PFSK-1 (cell line): ENCODE results near the gene TIMP4.

Experiments used
- FOXP2 ChIP-seq: optimal IDR thresholded peaks from 2 replicates; pipeline ENCODE3; 2011; ENCODE audit warnings: borderline replicate concordance, control low read depth, inconsistent platforms; ENCODE audit not compliant: insufficient read depth; ENCODE audit errors: extremely low read length, extremely low read depth
- POLR2AphosphoS5 ChIP-seq: IDR thresholded peaks from 2 replicates; pipeline ENCODE4 v1.6.1; 2012; ENCODE audit warnings: low read depth, mild to moderate bottlenecking, control low read depth, low read length, moderate library complexity
- SIN3A ChIP-seq: IDR thresholded peaks from 2 replicates; pipeline ENCODE4 v1.6.1; 2012; ENCODE audit warnings: mild to moderate bottlenecking, low read length, moderate library complexity, borderline replicate concordance; ENCODE audit not compliant: insufficient read depth
- TAF1 ChIP-seq: IDR thresholded peaks from 2 replicates; pipeline ENCODE4 v1.6.1; 2012; ENCODE audit warnings: low read length, control low read depth, borderline replicate concordance; ENCODE audit not compliant: insufficient read depth
- TF ChIP-seq, protein P1 (sequence below), 2 experiments: IDR thresholded peaks; 2 replicates each; pipeline versions ENCODE4 v1.6.1 to v1.8.0; 2011 to 2012; ENCODE audit warnings: low read depth in 2 of 2, low read length in 2 of 2, control low read depth in 1 of 2, inconsistent platforms in 1 of 2, mild to moderate bottlenecking in 1 of 2, moderate library complexity in 1 of 2; ENCODE audit not compliant: insufficient read depth in 1 of 2

TIMP4 gene

DNA sequence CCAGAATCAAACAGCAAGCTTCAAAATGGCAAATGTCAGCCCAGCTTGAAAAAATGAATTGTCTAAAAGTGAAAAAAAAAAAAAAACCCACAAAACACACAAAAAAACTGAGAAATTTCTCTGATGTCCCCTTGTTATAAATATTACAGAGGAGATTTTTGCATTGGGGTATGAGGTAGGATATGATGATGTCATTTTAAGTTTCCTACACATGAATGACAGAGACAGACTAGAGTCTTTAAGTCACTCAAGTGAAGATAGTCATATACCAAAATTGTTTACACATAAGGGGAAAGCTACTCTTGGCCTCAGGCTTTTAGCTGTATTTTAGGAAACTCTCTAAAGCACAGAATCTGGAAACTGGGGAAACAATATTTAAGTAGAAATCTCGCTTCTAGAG lies 32.9 kb downstream of the TIMP4 start:
- TF ChIP-seq POLR2AphosphoS5 (no peak), FOXP2 (no peak), TAF1 (no peak), SIN3A (no peak)
- TF ChIP-seq, protein P1, sequence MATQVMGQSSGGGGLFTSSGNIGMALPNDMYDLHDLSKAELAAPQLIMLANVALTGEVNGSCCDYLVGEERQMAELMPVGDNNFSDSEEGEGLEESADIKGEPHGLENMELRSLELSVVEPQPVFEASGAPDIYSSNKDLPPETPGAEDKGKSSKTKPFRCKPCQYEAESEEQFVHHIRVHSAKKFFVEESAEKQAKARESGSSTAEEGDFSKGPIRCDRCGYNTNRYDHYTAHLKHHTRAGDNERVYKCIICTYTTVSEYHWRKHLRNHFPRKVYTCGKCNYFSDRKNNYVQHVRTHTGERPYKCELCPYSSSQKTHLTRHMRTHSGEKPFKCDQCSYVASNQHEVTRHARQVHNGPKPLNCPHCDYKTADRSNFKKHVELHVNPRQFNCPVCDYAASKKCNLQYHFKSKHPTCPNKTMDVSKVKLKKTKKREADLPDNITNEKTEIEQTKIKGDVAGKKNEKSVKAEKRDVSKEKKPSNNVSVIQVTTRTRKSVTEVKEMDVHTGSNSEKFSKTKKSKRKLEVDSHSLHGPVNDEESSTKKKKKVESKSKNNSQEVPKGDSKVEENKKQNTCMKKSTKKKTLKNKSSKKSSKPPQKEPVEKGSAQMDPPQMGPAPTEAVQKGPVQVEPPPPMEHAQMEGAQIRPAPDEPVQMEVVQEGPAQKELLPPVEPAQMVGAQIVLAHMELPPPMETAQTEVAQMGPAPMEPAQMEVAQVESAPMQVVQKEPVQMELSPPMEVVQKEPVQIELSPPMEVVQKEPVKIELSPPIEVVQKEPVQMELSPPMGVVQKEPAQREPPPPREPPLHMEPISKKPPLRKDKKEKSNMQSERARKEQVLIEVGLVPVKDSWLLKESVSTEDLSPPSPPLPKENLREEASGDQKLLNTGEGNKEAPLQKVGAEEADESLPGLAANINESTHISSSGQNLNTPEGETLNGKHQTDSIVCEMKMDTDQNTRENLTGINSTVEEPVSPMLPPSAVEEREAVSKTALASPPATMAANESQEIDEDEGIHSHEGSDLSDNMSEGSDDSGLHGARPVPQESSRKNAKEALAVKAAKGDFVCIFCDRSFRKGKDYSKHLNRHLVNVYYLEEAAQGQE (IDR thresholded peaks at IDR 0.05; ENCODE audit: insufficient read depth in 1 of 2, low read depth in 2 of 2, low read length in 2 of 2) = no peak

DNA sequence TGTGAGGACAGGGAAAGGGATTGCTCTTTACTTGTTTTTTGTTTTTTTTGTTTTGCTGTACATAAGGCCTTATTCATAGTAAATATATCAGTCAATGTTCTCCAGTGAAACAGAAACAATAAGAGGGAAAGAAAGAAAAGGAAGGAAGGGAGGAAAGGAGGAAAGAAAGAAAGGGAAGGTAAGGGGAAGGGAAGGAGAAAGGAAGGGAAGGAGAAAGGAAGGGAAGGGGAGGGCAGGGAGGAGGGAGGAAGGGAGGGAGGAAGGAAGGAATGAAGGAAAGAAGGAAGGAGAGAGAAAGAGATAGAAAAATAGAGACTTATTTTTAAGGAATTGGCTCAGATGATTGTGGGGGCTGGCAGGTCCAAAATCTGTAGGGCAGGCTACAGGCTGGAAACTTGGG lies 37.2 kb downstream of the TIMP4 start:
- TF ChIP-seq POLR2AphosphoS5 (no peak), FOXP2 (no peak), SIN3A (no peak), TAF1 (no peak)
- TF ChIP-seq, protein P1 (IDR thresholded peaks at IDR 0.05; ENCODE audit: insufficient read depth in 1 of 2, low read depth in 2 of 2, low read length in 2 of 2) = no peak

DNA sequence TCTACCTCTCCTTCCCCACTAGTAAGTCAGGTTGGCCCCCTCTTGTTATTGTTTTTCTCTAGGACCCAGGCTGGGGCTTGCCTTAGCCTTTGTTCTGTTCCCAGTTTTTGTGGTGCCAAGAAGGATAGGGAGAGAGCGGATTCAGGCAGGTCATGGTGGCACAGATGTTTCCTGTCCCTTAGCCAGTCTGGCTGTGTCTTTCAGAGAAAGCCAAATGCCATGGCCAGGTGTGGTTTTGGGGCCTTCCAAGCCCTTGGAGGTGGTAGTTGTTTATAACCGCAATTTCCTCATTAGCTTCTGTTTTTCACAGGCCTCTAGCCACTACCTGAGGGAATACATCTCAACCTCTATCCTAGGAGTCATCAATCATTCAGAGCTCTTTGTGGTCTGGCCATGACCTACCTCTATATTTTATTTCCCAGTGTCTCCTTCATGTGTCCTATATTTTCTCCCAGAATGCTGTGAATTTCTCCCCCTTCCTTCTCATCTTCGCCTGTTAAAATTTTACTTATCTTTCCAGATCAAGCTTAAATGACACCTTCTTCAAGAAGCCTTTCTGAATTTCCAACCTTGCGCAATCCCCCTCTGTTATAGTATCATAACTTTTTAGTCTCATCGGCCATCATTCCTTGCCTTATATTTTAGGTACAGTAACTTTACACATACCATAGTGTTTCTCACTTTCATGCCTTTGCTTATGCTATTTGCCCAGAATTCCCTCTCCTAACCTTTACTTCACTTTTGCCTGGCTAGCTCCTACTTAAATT lies 38.2 kb downstream of the TIMP4 start:
- TF ChIP-seq FOXP2 (no peak), POLR2AphosphoS5 (no peak), SIN3A (no peak), TAF1 (no peak)
- TF ChIP-seq, protein P1 (IDR thresholded peaks at IDR 0.05; ENCODE audit: insufficient read depth in 1 of 2, low read depth in 2 of 2, low read length in 2 of 2) = no peak

DNA sequence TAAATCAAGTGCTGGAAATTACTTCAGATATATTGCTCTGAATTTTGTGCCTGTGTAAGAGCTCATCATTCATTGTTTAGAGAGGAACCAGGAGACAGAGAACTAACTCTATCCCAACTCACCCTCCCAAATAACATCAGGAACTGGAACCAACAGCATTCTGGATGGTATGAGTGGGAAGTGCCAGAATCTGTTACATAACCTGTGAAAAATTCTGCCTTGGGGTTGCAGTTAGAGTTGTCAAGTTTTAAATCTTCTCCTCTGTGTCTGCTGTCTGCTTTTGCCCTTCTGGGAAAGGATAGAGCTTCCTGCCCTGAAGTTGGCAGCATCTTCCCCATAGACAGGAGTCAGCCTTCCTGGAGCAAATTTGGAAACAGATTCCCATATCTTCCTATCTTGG lies 41.2 kb downstream of the TIMP4 start:
- no peak for TF ChIP-seq FOXP2
- TF ChIP-seq TAF1 = no peak
- TF ChIP-seq POLR2AphosphoS5 = no peak
- no peak for TF ChIP-seq SIN3A
- TF ChIP-seq, protein P1 (IDR thresholded peaks at IDR 0.05; ENCODE audit: insufficient read depth in 1 of 2, low read depth in 2 of 2, low read length in 2 of 2) = no peak

DNA sequence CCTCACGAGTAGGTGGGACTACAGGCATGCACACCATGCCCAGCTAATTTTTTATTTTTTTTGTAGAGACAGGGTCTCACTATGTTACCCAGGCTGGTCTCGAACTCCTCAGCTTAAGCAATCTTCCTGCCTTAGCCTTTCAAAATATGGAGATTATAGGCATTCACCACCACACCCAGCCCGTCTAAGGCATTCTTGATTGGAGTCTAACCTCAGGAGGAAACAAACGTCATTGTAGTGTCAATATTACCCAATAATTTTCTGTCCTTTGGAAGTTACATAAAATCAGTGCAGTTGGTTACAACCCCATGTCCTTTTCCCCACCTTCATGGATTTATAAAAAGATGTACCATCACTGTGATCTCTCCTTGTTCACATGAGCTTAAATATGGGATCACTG lies 41.8 kb downstream of the TIMP4 start:
- no peak for TF ChIP-seq TAF1
- no peak for TF ChIP-seq SIN3A
- no peak for TF ChIP-seq FOXP2
- TF ChIP-seq, protein P1 (IDR thresholded peaks at IDR 0.05; ENCODE audit: insufficient read depth in 1 of 2, low read depth in 2 of 2, low read length in 2 of 2) = no peak
- no peak for TF ChIP-seq POLR2AphosphoS5
